ENCODE results near the gene GRK1. TPM values are rescaled to one million over a fixed set of nuclear protein-coding genes. Genes with fewer than 3 reads are reported as not detected.

GRK1 gene
- total and polyA plus RNA-seq, 2 of the 8 experiments (the other 6 are each of a cell fraction or from before 2014, with no cell fraction given) = 0.12 TPM; not detected in 1

GRCh38 chr13:113749507-113749906, 82.5 kb downstream of the GRK1 start:
- Histone ChIP-seq H4K20me1 (replicated peaks in 1 of 2; ENCODE audit: control insufficient read depth in 1 of 2, insufficient read depth in 2 of 2, low read length in 2 of 2) (peaks cover 0 to 7% of the 10 kb centered on the region in 2 experiments), H2BK5ac (ENCODE audit: low read depth, low read length) (no peak overlapping the region), H3K27me3 (replicated peaks in 1 of 4; ENCODE audit: control insufficient read depth in 3 of 4, extremely low read depth in 1 of 4, insufficient read depth in 3 of 4, low read length in 3 of 4) (no peaks in the 10 kb centered on the region), H3K36me3 (ENCODE audit: control insufficient read depth in 2 of 4, insufficient read depth in 4 of 4, low read length in 3 of 4) (no peaks in the 10 kb centered on the region; a peak in 1 of 8 replicates), H2AFZ (ENCODE audit: low read length) (no peak overlapping the region), H3K9ac (replicated peaks in 1 of 4; ENCODE audit: extremely low read depth in 1 of 4, low read depth in 3 of 4, low read length in 3 of 4) (no peak overlapping the region), H2BK15ac (ENCODE audit: low read length) (no peak overlapping the region), H3K56ac (replicated peaks; ENCODE audit: insufficient read length, low read depth, low read length) (no peak overlapping the region), H3K79me2 (ENCODE audit: control insufficient read depth in 1 of 2, insufficient read depth in 2 of 2, low read length in 2 of 2) (no peaks in the 10 kb centered on the region), H3K4ac (replicated peaks; ENCODE audit: insufficient read length, low read depth, low read length) (no peak overlapping the region), H2BK12ac (ENCODE audit: low read depth, low read length) (no peak overlapping the region), H3K4me2 (ENCODE audit: insufficient read depth in 1 of 2, low read depth in 2 of 2, low read length in 2 of 2) (no peak overlapping the region), H3K27ac (ENCODE audit: low read depth, low read length) (no peak overlapping the region), H2AK5ac (ENCODE audit: low read depth, low read length) (no peak overlapping the region), H3K9me3 (ENCODE audit: insufficient read depth in 2 of 2, low read depth in 1 of 2, low read length in 1 of 2) (peaks cover 9 to 10% of the 10 kb centered on the region in 2 experiments; a peak in 3 of 4 replicates), H3K18ac (ENCODE audit: extremely low read depth, low read length) (no peak overlapping the region), H3K23me2 (ENCODE audit: low read depth, low read length) (0 out of 2 replicates have a peak, but pooled peaks cover 4% of the 10 kb centered on the region), H4K8ac (ENCODE audit: extremely low read depth, insufficient read depth, low read length) (peak overlapping the region; percentile 66), H2BK20ac (ENCODE audit: low read length) (no peak overlapping the region), H4K91ac (replicated peaks; ENCODE audit: insufficient read length, low read length) (no peak overlapping the region), H4K5ac (ENCODE audit: insufficient read length, low read depth, low read length) (no peak overlapping the region), H3K4me1 (replicated peaks in 1 of 4; ENCODE audit: control insufficient read depth in 3 of 4, insufficient read depth in 4 of 4, low read length in 3 of 4) (0 out of 7 replicates have a peak, but pooled peaks cover 0 to 2% (median 0%) of the 10 kb centered on the region in 4 experiments), H2BK120ac (replicated peaks; ENCODE audit: low read depth, low read length) (no peak overlapping the region), H3K79me1 (ENCODE audit: low read depth, low read length) (no peaks in the 10 kb centered on the region), H3K14ac (ENCODE audit: insufficient read length) (no peak overlapping the region), H3K23ac (ENCODE audit: insufficient read length) (no peak overlapping the region), H3K4me3 (ENCODE audit: extremely low read depth in 1 of 4, insufficient read depth in 2 of 4, low read depth in 3 of 4, low read length in 4 of 4) (no peak overlapping the region)
- no peak for DNase-seq (ENCODE audit: low read depth in 1 of 2, low spot score in 2 of 2)
- 94% methylated on average over 10 of the region's 13 CpGs; no CpG with 5 or more reads in 1 of the 2 experiments for WGBS, 2 experiments (ENCODE audit: extremely low coverage in 1 of 2, insufficient coverage in 1 of 2, insufficient read length in 1 of 2, insufficient replicate concordance in 2 of 2, low coverage in 1 of 2, low lambda C conversion rate in 2 of 2, missing lambda C conversion rate in 1 of 2)
- FAIRE-seq = no peak
- CTCF ChIA-PET (ENCODE audit: partially characterized antibody) = interaction anchor here (0.8 kb wide), 1 partner anchor 9 kb away, joined by 3 read pairs; no protein-coding TSS in a partner anchor
- POLR2A ChIA-PET (ENCODE audit: partially characterized antibody) = interaction anchor here (1.3 kb wide), 1 partner anchor 162 kb away, joined by 3 read pairs; no protein-coding TSS in a partner anchor
- no peak for TF ChIP-seq ASH2L (IDR thresholded peaks at IDR 0.05; ENCODE audit: low read length)
- no peak for TF ChIP-seq GTF2F1 (IDR thresholded peaks at IDR 0.05; ENCODE audit: borderline replicate concordance, low read depth, low read length)
- no peak for TF ChIP-seq E2F6 (IDR thresholded peaks at IDR 0.05)
- no peak for TF ChIP-seq SP1 (IDR thresholded peaks at IDR 0.05; ENCODE audit: low read depth, low read length)
- no peak for TF ChIP-seq YY1 (IDR thresholded peaks at IDR 0.05; ENCODE audit: low read depth, low read length)
- TF ChIP-seq TAF1 (IDR thresholded peaks at IDR 0.05; ENCODE audit: low read depth, low read length) = no peak
- no peak for TF ChIP-seq ATF2 (IDR thresholded peaks at IDR 0.05; ENCODE audit: low read length)
- TF ChIP-seq POU5F1 (IDR thresholded peaks at IDR 0.05; ENCODE audit: low read depth, low read length) = no peak
- TF ChIP-seq SAP30 (IDR thresholded peaks at IDR 0.05; ENCODE audit: insufficient read depth, insufficient replicate concordance, low read length) = no peak
- no peak for TF ChIP-seq RXRA (IDR thresholded peaks at IDR 0.05; ENCODE audit: insufficient read depth, low read depth, low read length)
- TF ChIP-seq ZNF274 (IDR thresholded peaks at IDR 0.05; ENCODE audit: borderline replicate concordance, extremely low read depth, low read length) = no peak
- no peak for TF ChIP-seq TCF12 (IDR thresholded peaks at IDR 0.05; ENCODE audit: low read depth, low read length)
